GM20000 (cell line): ENCODE measurements around the gene SMYD3.
A peak's percentile ranks its signal among the peaks of the same experiment; 100 is the strongest.

Source experiments
- DNase-seq: peaks from one replicate; pipeline ENCODE4 v3.0.0; 2012; ENCODE audit warnings: low spot score
- TF ChIP-seq, protein P1 (sequence below): IDR thresholded peaks from 2 replicates; pipeline ENCODE4 v1.5.1; 2012; ENCODE audit warnings: mild to moderate bottlenecking, control low read depth; ENCODE audit errors: extremely low read depth, missing control alignments

SMYD3 gene

DNA sequence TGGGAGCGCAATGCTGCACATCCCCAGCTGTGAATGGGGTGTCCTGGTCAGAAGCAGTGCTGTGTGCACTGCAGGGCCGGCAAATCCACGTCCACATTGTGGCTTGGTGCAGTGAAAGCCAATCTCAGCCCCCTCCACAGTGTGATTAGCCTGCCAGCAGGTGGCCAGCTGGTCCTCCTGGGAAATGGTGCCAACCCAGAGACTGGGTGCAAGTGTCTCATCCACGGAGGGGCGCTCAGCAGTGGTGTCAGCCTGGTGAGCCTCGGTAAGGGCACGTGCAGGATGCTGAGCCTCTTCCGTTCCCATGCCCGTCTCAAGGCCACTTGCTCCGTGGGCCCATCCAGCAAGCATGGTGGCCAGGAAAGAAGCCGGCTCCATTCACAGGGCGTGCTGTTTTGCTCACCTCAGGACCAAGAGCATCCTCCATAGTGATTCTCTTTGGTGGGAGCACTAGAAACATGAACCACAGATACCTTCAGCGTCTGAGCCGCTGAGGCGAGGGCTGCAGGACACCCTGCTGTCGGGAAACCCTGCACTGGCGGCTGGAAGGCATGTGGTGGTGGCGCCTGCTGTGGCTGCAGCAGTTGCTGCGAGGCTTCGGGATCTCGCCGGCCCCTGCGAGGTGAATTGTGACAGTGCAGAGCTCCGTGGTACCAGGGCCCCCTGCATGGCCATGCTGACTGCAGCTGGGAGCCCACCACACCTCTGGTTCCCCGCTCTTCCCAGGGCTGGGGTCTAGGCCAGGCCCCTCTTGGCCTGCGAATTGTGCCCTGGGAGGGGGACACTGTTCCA is 2.0 kb upstream of the SMYD3 start:
- DNase-seq = no peak
- TF ChIP-seq, protein P1, sequence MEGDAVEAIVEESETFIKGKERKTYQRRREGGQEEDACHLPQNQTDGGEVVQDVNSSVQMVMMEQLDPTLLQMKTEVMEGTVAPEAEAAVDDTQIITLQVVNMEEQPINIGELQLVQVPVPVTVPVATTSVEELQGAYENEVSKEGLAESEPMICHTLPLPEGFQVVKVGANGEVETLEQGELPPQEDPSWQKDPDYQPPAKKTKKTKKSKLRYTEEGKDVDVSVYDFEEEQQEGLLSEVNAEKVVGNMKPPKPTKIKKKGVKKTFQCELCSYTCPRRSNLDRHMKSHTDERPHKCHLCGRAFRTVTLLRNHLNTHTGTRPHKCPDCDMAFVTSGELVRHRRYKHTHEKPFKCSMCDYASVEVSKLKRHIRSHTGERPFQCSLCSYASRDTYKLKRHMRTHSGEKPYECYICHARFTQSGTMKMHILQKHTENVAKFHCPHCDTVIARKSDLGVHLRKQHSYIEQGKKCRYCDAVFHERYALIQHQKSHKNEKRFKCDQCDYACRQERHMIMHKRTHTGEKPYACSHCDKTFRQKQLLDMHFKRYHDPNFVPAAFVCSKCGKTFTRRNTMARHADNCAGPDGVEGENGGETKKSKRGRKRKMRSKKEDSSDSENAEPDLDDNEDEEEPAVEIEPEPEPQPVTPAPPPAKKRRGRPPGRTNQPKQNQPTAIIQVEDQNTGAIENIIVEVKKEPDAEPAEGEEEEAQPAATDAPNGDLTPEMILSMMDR = no peak

DNA sequence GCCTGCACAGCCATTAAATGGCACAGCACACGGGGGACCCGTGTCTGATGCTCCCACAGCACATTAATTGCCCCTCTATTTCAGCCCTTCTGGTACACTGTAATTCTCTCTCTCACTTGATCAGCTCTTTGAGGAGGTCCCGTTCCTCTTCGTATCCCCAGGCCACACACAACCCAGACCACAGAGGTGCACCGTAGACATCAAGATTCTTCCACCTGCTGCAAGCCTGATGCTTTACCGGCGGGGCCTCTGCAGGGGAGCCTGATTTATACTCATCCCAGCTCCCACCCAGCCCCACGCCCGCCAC is 759 bp downstream of the SMYD3 start:
- peak; percentile 28 for DNase-seq
- TF ChIP-seq, protein P1 = no peak

DNA sequence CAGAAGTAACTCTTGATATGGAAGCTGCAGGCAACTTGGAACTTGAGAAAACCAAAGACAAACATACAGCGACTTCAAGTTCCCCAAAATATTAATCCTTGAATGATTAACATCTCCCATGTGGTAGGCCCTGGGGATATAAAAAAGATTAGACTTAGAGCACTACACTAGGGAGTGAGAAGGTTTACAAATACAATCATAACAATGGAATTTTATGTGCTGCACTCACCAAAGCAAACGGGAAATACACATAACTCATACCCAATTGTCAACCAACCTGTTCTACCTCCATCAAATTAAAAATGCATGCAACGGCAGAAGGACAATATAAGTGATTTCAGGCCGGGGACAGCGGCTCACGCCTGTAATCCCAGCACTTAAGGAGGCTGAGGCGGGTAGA is 3.7 kb downstream of the SMYD3 start:
- no peak for DNase-seq
- TF ChIP-seq, protein P1 = no peak

DNA sequence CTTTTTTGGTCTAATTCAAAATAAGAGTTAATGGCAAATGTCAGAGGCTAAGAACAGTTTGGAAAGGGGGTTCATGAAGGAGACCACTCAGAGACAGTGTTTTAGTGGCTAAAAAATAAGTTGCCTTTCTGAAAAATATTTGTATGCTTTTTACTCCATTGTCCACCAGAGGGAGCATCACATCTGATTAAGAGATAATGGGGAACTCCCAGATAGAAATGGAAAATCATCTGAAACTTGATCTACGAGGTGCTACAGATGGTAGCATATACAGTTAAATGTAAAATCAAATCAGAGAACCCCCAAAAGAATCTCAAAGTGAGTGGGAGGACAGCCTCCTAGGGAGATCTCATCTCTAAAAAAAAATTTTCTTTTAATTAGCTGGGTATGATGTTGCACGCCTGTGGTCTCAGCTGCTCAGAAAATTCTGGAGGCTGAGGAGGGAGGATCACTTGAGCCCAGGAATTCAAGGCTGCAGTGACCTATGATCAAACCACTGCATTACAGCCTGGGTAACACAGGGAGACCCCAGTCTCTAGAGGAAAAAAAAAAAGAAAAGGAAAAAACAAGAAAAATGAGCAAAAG is 9.7 kb downstream of the SMYD3 start:
- peak; percentile 71 for DNase-seq
- TF ChIP-seq, protein P1 = peak; percentile 13

DNA sequence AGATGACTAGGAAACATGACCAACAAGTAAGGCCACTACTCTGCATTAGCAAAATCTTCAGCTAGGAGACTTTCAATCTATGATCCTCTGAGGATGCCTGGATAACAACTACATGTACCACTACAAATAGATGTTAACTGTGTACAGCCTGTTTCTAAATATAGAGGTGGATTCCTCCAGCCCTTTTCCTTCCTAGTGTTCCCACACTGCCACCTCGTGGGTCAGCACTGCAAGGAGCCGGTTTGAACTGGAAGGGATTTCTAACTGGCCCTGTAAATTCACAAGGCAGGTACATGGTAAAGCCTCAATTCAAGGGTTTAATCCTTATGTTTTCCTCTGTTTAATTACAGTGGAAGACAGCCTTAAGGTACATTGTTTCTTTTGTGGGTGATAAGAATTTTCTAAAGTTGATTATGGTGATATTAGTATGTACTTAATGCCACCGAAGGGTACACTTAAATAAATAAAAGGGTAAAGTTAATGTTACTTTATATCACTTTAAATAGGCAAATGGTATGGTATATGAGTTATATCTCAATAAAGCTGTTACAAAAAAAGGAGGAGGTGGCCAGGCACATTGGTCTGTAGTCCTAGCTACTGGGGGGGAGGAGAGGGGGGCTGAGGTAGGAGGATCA is 14.4 kb downstream of the SMYD3 start:
- TF ChIP-seq, protein P1 = peak; percentile 54
- DNase-seq = peak; percentile 51

DNA sequence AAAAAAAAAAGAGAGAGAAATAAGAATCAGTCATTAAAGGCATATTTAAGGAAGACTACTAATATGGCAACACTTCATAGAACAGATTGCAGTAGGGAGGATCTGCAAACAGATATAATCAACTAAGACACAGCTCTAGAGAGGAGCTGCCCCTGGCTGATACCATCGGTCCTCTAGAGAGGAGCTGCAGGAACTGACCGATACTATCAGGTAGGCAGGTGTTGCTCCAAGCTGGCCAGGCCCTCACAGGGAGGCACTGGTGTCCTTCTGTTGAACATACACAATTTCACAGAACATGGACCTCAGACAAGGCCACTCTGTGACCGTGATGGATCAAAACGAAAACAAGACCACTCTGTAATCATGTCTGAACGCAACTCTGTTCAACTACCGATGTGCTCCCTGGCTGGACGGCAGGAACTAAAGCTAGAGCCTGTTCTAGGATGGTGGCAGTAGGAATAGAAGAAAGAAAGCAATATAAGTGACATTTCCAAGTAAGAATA is 15.5 kb downstream of the SMYD3 start:
- TF ChIP-seq, protein P1 = no peak
- no peak for DNase-seq

DNA sequence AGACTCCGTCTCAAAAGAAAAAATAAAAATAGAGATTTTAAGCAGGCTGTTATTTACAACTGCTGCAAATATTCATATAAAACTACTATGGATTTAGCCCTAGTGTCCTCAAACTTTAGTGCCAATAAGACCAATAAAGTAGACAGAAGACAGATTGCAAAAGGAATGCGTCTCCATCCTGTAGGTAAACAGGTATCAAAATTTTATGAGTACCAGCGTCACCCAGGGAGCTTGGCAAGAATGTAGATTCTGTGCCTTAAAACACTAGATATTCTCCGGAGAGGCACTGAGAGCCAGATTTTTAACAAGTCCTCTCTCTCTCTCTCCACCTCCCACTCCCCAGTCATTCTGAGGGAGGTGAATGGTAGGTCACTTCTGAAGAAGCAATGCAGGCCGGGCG is 18.4 kb downstream of the SMYD3 start:
- DNase-seq = no peak
- TF ChIP-seq, protein P1 = no peak
